ENCODE data around the gene OVAAL. TPM values are rescaled to one million over a fixed set of nuclear protein-coding genes. Genes with fewer than 3 reads are reported as not detected.

Gene OVAAL
- total RNA-seq (2014; rRNA removed; shearing (Covaris generic)) (not detected in 2 replicates), total RNA-seq (2022) (not detected in 2 replicates), Bru-seq, nascent RNA (not detected), BruChase-seq, experiment 1, labeled RNA remaining after a 6-hour chase (not detected), BruChase-seq, experiment 2, labeled RNA remaining after a 2-hour chase (percentile 11 among the genes with signal in this experiment)
- long read RNA-seq = 0 reads

DNA sequence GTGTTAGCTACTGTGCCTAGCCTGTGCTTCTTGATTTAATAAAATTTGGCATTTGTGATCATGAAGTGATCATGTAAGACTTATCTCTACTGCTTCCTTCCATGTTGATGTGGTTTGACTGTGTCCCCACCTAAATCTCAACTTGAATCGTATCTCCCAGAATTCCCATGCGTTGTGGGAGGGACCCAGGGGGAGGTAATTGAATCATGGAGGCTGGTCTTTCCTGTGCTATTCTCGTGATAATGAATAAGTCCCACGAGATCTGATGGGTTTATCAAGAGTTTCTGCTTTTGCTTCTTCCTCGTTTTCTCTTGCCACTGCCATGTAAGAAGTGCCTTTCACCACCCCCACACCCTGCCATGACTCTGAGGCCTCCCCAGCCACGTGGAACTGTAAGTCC, at the start of gene OVAAL:
TSS of gene OVAAL (plus strand) at position 301 of the 400 bp plus-strand sequence.
- TF ChIP-seq EZH2phosphoT487 (IDR thresholded peaks at IDR 0.05; ENCODE audit: borderline replicate concordance, low read depth, low read length) = no peak
- TF ChIP-seq, protein P1, sequence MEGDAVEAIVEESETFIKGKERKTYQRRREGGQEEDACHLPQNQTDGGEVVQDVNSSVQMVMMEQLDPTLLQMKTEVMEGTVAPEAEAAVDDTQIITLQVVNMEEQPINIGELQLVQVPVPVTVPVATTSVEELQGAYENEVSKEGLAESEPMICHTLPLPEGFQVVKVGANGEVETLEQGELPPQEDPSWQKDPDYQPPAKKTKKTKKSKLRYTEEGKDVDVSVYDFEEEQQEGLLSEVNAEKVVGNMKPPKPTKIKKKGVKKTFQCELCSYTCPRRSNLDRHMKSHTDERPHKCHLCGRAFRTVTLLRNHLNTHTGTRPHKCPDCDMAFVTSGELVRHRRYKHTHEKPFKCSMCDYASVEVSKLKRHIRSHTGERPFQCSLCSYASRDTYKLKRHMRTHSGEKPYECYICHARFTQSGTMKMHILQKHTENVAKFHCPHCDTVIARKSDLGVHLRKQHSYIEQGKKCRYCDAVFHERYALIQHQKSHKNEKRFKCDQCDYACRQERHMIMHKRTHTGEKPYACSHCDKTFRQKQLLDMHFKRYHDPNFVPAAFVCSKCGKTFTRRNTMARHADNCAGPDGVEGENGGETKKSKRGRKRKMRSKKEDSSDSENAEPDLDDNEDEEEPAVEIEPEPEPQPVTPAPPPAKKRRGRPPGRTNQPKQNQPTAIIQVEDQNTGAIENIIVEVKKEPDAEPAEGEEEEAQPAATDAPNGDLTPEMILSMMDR (conservative IDR thresholded peaks at IDR 0.05; ENCODE audit: low read length) = no peak
- no peaks in the 10 kb centered on the region for H3K9me3 ChIP-seq (ENCODE audit: low read length)
- no peaks in the 10 kb centered on the region for H3K9me2 ChIP-seq (ENCODE audit: insufficient read depth, low read length)
- CTCF ChIA-PET (ENCODE audit: unreplicated experiment) = no interaction called here
- BruUV-seq (replicated peaks) = no TSS peak
- no peaks in the 10 kb centered on the region for H3K36me3 ChIP-seq (ENCODE audit: insufficient read depth, low read length)
- no peak for DNase-seq (ENCODE audit: low spot score)
- H4K20me1 ChIP-seq (ENCODE audit: insufficient read depth, low read length) = no peaks in the 10 kb centered on the region
- POLR2A ChIA-PET = no interaction called here
- H3K4me3 ChIP-seq (ENCODE audit: low read depth, low read length, poor library complexity, severe bottlenecking) = no peak within 1 kb of the TSS
- no peak within 1 kb of the TSS for H3K27ac ChIP-seq (ENCODE audit: low read depth, low read length, poor library complexity, severe bottlenecking)
- H3K4me2 ChIP-seq (ENCODE audit: low read length) = no peak within 1 kb of the TSS
- no peaks in the 10 kb centered on the region for H3K4me1 ChIP-seq (ENCODE audit: insufficient read depth, low read length, poor library complexity, severe bottlenecking)
- intact Hi-C loops (cut with micrococcal nuclease; ENCODE audit: unreplicated experiment) = no loop called here
- no peaks in the 10 kb centered on the region for H3K79me2 ChIP-seq (ENCODE audit: insufficient read depth, low read depth, low read length)
- H2AFZ ChIP-seq (ENCODE audit: low read length) = no peak within 1 kb of the TSS

DNA sequence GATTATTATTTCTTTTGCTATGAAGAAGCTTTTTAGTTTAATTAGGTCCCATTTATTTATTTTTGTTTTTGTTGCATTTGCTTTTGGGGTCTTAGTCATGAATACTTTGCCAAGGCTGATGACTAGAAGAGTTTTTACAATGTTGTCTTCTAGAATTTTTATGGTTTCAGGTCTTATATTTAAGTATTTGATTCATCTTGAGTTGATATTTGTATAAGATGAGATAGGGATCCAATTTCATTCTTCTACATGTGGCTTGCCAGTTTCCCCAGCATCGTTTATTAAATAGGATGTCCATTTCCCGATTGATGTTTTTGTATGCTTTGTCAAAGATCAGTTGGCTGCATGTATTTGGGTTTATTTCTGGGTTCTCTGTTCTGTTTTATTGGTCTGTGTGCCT, 47.9 kb upstream of the OVAAL start:
- Histone ChIP-seq H3K27ac (ENCODE audit: low read depth, low read length, poor library complexity, severe bottlenecking) (no peak overlapping the region), H3K9me3 (ENCODE audit: low read length) (no peaks in the 10 kb centered on the region), H3K9me2 (ENCODE audit: insufficient read depth, low read length) (no peaks in the 10 kb centered on the region), H3K4me2 (ENCODE audit: low read length) (no peak overlapping the region), H3K4me3 (ENCODE audit: low read depth, low read length, poor library complexity, severe bottlenecking) (no peak overlapping the region), H2AFZ (ENCODE audit: low read length) (no peak overlapping the region), H3K36me3 (ENCODE audit: insufficient read depth, low read length) (no peaks in the 10 kb centered on the region), H3K4me1 (ENCODE audit: insufficient read depth, low read length, poor library complexity, severe bottlenecking) (no peaks in the 10 kb centered on the region), H3K79me2 (ENCODE audit: insufficient read depth, low read depth, low read length) (no peaks in the 10 kb centered on the region), H4K20me1 (ENCODE audit: insufficient read depth, low read length) (no peaks in the 10 kb centered on the region)
- ChIA-PET POLR2A (interaction anchor here (0.7 to 1.0 kb wide), 4 partner anchors 9 to 449 kb away, joined by 3 to 4 read pairs (median 4); partner anchors contain the start of gene ACBD6), CTCF (ENCODE audit: unreplicated experiment) (no interaction called here)
- intact Hi-C loops (cut with micrococcal nuclease; ENCODE audit: unreplicated experiment) = no loop called here
- DNase-seq (ENCODE audit: low spot score) = no peak
- no TSS peak for BruUV-seq (replicated peaks)
- TF ChIP-seq EZH2phosphoT487 (IDR thresholded peaks at IDR 0.05; ENCODE audit: borderline replicate concordance, low read depth, low read length) = no peak
- TF ChIP-seq, protein P1 (conservative IDR thresholded peaks at IDR 0.05; ENCODE audit: low read length) = no peak

DNA sequence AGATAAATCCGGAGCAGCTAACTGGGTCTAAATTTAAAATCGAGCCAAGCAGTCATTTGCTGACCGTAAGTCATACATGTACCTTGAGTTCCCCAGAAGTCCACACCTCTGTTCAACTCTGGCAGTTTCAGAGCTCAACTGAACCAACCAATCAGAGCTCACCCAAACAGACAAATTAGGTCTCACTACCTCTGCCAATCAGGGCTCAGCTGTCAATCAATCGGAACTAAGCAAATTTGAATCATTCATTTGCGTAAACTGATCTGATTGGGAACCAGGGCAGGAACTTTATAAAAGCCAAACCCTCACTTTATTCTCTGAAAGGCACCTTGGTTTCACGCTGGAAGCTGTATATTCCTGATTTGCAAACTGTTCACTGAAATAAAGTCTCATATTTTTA, 45.2 kb upstream of the OVAAL start:
- ChIA-PET POLR2A (interaction anchor here (3.3 kb wide), 1 partner anchor 11 kb away, joined by 18 read pairs; the partner anchor contains the start of gene ACBD6), CTCF (ENCODE audit: unreplicated experiment) (no interaction called here)
- Histone ChIP-seq H3K4me1 (ENCODE audit: insufficient read depth, low read length, poor library complexity, severe bottlenecking) (no peaks in the 10 kb centered on the region), H3K9me2 (ENCODE audit: insufficient read depth, low read length) (no peaks in the 10 kb centered on the region), H3K4me3 (ENCODE audit: low read depth, low read length, poor library complexity, severe bottlenecking) (no peak overlapping the region), H3K27ac (ENCODE audit: low read depth, low read length, poor library complexity, severe bottlenecking) (no peak overlapping the region), H3K36me3 (ENCODE audit: insufficient read depth, low read length) (no peaks in the 10 kb centered on the region), H3K79me2 (ENCODE audit: insufficient read depth, low read depth, low read length) (no peaks in the 10 kb centered on the region), H3K4me2 (ENCODE audit: low read length) (no peak overlapping the region), H3K9me3 (ENCODE audit: low read length) (no peaks in the 10 kb centered on the region), H4K20me1 (ENCODE audit: insufficient read depth, low read length) (no peaks in the 10 kb centered on the region), H2AFZ (ENCODE audit: low read length) (no peak overlapping the region)
- intact Hi-C loops (cut with micrococcal nuclease; ENCODE audit: unreplicated experiment) = no loop called here
- BruUV-seq (replicated peaks) = no TSS peak
- TF ChIP-seq, protein P1 (conservative IDR thresholded peaks at IDR 0.05; ENCODE audit: low read length) = no peak
- TF ChIP-seq EZH2phosphoT487 (IDR thresholded peaks at IDR 0.05; ENCODE audit: borderline replicate concordance, low read depth, low read length) = no peak
- no peak for DNase-seq (ENCODE audit: low spot score)

Data from OCI-LY7 (cell line).